ENCODE results near the gene ZNF580. TPM values are rescaled to one million over a fixed set of nuclear protein-coding genes. Genes with fewer than 3 reads are reported as not detected.

ZNF580 gene
- total and polyA plus RNA-seq, 2 of the 13 experiments (the other 11 are each of a cell fraction or from before 2014, with no cell fraction given), result 4.4 to 6.0 TPM

- TF ChIP-seq ZNF280D (CRISPR knock-in tag; IDR thresholded peaks at IDR 0.05) (0 out of 2 replicates have a peak, but pooled peaks have one; percentile 46), WIZ (CRISPR knock-in tag; IDR thresholded peaks at IDR 0.05) (0 out of 2 replicates have a peak, but pooled peaks have one; percentile 71), CREBL2 (CRISPR knock-in tag; IDR thresholded peaks at IDR 0.05; ENCODE audit: borderline replicate concordance) (no peak), AFF4 (CRISPR knock-in tag; IDR thresholded peaks at IDR 0.05) (no peak), SPEN (CRISPR knock-in tag; IDR thresholded peaks at IDR 0.05; ENCODE audit: low read depth) (peak; percentile 79), ZNF562 (CRISPR knock-in tag; IDR thresholded peaks at IDR 0.05; ENCODE audit: borderline replicate concordance) (no peak), ZNF546 (CRISPR knock-in tag; conservative IDR thresholded peaks at IDR 0.05) (no peak), ZNF629 (CRISPR knock-in tag; conservative IDR thresholded peaks at IDR 0.05) (no peak), KDM5B (CRISPR knock-in tag; IDR thresholded peaks at IDR 0.05; ENCODE audit: borderline replicate concordance) (peak; percentile 73; the same call in 1 of the 2 replicates), ZNF160 (CRISPR knock-in tag; IDR thresholded peaks at IDR 0.05) (no peak), TARDBP (CRISPR knock-in tag; IDR thresholded peaks at IDR 0.05) (peak; percentile 60; the same call in 1 of the 2 replicates), PHF21A (CRISPR knock-in tag; IDR thresholded peaks at IDR 0.05) (peak; percentile 41; the same call in 1 of the 2 replicates), ZFP90 (CRISPR knock-in tag; IDR thresholded peaks at IDR 0.05; ENCODE audit: borderline replicate concordance) (no peak), TCF7 (IDR thresholded peaks at IDR 0.05; ENCODE audit: low read depth) (no peak), NFAT5 (CRISPR knock-in tag; IDR thresholded peaks at IDR 0.05) (no peak)
These were observed 7.2 kb downstream of the ZNF580 start, which contains the start of gene CCDC106 (continued) for GRCh38 chr19:55647732-55648584.
